ENCODE data around the gene FOXF2. TPM values are rescaled to one million over a fixed set of nuclear protein-coding genes. Genes with fewer than 3 reads are reported as not detected.
A peak's percentile ranks its signal among the peaks of the same experiment; 100 is the strongest.

The FOXF2 gene
- total RNA-seq, 1 donor from 2014 or later, result not detected

DNA sequence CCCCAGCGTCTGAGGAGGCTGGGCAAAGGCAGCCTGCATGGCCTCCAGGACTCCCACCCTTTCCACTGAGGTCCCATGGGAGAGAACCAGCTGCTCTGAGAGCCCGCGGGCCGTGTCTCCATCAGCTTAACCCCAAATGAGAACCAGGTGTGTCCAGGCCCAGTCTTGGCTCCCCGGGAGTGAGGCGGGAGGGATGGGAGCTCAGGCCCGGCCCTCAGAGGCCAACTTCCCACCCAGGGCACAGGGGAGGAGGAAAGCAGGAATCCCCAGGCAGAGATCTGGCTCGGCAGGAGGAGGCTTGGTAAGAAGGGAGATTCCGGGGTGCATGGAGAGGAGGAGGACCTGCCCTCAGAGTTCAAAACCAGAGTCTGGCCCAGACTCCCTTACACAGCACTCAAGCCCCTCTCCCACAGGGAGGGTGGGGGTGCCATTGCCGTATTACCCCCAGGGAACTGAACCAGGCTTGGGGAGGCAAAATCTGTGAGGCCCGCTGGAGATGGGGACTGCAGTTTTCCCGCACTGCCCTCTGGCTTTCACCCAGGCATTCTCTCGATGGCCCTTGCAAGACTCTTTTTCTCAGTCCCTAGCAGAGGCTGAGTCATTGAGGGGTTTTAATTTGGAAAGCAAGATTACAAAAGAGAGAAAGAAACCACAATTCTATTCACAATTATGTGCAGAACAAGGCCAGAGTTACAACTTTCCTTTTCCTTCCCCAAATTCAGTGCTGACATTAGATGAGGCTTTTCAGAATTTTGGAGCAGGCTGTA is 17.1 kb downstream of the FOXF2 start:
- DNase-seq (ENCODE audit: low read depth in 2 of 2), result no peak

DNA sequence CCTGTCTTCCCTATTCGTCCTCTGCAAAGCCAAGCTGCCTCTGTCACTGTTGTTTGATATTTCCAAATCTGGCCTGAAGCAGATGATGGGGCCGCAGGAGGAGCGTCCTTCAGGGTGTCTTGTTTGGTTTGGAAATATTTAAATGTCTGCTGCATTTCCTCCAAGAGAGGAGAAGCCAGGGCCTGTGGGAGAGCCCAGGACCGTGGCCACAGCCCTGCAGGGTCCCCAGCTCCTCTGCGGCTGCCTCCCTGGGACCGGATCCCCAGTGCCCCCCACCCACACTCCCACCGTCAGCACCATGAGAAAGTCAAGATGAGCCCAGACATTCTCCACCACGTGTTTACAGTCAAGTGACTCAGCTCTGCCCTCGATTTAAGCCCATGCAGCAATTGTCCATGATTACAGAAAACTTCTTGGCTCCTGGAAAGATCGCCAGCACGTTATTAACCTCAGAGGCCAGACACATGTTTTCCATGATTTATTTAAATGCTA is 18.2 kb downstream of the FOXF2 start:
- no peak for DNase-seq (ENCODE audit: low read depth in 2 of 2)

DNA sequence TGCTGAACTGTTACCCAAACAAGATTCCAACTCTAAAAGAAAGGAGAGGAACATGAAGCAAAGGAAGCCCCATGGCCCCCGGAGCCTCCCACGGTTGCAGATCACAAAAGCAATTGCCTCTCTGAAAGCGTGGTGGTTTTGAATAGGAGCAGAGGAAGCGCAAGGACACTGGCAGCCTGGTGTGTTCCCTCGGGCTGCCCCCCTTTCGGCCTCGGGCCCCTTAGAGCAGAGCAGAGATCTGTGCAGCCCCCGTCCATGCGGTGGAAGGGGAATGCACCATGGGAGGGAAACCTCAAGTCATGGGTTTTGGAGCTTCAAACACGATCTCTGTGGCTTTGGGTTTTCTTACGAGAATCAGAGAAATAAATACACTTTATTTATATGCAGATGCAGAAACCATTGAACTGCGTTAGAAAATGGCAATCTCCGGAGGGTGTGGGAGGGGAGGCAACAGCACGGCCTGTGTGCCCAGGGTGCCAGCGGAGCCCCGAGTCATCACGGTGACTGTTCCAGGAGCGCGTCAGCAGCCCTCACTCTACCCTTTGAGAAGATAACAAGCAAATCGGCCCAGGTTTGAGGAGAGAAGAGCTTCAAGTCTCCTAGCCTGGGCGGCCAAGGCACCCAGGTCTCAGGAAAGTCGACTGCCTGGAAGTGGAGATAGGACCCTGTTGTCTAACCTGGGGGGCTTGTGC is 20.5 kb downstream of the FOXF2 start:
- no peak for DNase-seq (ENCODE audit: low read depth in 2 of 2)

DNA sequence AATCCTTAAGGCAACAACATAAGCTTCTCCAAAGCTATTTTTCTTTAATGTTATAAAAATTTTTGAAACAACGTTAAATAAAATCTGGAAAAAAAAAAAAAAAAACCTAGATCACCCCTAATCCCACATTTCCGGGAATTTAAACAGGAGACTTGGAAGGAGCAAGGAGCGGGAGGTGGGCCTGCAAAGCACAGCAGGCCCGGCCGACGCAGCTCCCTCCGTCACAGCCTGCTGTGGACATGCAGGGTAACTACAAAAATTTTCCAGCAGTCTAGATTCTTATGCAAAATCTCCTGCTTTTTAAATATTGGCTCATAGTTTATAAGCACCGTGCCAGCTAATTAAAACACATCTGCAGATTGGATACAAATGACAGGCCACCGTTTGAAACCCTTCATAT is 23.5 kb downstream of the FOXF2 start:
- DNase-seq (ENCODE audit: low read depth in 2 of 2), result no peak

DNA sequence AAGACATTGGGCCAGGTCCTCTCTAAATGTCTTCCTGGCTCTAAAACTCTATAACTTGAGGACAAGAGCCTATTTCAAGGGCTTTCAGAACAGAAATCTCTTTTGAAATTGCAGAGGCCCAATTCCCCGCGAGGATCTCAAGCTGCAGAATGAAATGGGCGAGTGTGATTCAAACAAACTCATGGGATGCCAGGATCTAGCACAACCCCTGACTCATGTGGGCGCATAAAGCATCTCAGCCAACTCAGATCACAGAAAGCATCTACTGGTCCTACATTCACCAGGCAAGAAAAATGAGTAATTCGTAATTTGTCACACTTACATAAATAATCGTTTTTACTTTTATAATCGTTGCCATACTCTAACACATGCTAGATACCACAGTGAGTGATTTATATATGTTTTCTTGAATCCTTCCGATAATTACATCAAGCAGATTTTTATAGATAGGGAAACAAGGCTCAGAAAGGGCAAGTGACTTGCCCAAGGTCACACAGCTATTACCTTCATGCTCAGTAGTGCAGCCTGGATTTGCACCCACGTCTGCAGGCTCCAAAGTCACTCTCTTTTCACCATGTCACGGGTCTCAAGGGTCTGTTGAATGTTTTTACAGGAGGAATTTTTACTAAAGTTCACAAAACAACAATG is 26.2 kb downstream of the FOXF2 start:
- no peak for DNase-seq (ENCODE audit: low read depth in 2 of 2)

DNA sequence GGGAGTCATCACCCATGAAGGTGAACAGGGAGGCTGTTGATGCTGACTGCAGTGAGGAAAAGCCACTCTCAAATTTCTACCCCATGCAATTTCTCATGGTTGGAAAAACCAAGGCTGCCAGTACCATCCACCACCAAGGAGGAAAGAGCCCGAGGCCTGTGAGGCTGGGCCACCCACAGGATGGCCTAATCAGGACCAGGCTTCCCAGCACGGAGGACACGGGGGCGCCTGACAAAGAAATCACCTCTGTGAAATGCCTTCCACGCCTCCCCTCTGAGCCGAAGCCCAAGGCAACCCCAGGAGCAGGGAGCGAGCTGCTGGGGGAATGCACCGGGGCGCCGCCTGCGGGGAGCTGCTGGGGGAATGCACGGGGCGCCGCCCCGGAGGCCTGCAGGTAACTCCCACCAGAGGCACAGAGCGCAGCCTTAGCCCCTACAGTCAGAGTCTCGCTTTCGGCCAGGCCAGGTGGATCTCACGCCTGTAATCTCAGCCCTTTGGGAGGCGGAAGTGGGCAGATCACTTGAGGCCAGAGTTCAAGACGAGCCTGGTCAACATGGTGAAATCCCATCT is 26.9 kb downstream of the FOXF2 start:
- no peak for DNase-seq (ENCODE audit: low read depth in 2 of 2)

DNA sequence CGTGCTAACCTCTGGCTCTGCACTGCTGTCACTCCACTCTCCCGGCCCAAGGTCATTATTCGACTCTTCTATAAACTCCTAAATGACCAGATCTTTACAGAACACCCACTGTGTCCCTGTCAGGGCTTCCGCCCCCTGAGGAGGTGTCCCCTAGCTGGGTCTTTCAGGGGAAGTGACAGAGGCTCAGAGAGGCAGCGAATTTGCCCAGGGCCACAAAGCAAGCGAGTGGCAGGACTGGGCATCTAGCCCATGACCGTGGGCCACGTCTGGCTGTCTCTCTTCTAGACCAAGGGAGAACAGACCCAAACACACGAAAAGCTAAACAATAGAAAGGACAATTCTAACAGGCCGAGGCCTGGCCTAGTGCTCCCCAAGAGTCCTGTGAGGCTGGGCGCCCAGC is 27.4 kb downstream of the FOXF2 start:
- DNase-seq (ENCODE audit: low read depth in 2 of 2), result no peak

DNA sequence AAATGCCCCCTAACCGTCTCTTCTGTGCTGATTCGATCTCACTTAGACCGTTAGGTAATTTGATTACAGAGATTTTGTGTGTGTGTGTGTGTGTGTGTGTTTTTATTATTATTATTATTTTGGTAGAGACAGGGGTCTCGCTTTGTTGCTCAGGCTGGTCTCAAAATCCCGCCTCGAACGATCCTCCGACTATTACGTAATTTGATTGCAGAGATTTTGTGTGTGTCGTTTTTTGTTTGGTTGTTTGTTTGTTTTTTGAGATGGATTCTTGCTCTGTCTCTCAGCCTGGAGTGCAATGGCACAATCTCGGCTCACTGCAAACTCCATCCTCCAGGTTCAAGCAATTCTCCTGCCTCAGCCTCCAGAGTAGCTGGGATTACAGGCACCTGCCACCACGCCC is 28.3 kb downstream of the FOXF2 start:
- no peak for DNase-seq (ENCODE audit: low read depth in 2 of 2)

DNA sequence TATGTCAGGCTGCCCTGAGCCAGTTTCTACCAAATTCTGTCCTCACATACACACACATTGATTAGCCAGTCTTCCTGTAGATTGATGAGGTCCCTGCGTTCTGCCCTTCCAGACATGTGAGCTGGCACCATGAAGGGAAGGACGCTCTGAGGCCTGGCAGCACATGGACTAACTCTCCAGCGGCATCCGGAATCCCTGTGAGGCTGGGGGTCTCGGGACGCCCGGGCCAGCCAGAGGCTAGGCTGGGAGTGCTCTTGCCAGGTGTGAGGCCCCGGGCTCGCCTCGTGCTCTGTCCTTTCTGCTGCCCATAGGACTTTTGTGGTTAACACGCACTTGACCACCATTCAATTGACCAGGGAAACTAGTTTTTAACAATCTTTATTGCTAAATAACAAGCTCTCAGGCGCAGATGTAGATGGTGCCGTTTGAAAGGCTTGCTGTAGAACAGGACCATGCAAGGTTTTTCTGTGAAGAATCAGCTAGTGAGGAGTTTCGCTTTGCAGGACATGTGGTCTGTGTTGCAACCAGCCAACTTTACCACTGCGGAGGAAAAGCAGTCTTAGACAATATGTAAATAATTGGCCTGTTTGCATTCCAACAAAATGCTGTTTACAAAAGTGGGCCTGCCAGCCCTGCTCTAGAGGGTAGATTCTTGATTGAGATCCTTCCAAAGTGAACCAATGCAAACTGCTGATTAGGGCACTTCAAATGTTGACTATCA is 29.3 kb downstream of the FOXF2 start:
- no peak for DNase-seq (ENCODE audit: low read depth in 2 of 2)

DNA sequence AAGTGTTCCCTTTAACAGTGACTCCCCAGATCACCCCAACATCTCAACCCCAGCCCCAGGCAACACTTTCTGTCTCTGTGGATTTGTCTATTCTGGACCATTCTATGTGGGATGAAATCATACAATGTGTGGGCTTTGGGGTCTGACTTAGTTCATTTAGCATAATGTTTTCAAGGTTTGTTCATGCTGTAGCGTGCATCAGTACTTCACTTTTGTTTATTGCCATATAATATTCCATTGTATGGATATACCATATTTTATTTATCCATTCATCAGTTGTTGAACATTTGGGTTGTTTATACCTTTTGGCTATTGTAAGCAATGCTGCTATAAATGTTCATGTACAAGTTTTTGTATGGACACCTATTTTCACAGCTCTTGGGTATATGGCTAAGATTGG is 31.0 kb downstream of the FOXF2 start:
- DNase-seq (ENCODE audit: low read depth in 2 of 2), result no peak

DNA sequence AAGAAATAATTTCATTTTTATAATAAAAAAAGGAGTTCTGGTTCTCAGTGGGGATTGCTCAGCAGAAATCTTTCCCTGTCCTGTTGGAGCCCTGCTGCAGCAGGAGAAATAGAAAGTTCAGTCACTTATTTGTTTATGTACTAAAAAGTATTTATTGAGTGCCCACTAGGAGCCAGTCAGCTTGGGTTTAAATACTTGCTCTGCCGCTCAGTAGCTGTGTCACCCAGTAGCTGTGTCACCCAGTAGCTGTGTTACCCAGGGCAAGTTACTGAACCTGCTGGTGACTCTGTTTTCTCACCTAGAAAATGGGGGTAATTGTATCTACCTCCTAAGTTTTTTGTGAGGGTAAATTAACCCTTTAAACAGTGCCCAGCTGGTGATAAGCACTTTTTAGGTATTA is 32.9 kb downstream of the FOXF2 start:
- no peak for DNase-seq (ENCODE audit: low read depth in 2 of 2)

DNA sequence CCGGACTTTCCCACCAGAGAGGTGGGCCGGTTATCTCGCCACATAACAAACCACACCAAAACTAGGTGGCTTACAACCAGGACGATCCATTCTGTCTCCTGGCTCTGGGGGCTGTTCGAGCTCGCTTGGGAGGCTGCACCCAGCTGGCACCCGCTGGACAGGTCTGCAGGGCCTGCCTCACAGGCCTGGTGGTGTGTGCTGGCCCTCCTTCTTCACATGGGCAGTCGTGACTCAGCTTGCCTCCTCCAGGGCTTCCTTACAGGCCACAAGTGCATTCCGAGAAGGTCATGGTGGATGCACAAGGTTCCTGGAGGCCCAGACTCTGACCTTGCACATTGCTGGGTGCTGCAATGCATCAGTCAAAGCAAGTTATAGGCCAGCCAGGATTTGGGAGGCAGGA is 34.2 kb downstream of the FOXF2 start:
- DNase-seq (ENCODE audit: low read depth in 2 of 2), result no peak

DNA sequence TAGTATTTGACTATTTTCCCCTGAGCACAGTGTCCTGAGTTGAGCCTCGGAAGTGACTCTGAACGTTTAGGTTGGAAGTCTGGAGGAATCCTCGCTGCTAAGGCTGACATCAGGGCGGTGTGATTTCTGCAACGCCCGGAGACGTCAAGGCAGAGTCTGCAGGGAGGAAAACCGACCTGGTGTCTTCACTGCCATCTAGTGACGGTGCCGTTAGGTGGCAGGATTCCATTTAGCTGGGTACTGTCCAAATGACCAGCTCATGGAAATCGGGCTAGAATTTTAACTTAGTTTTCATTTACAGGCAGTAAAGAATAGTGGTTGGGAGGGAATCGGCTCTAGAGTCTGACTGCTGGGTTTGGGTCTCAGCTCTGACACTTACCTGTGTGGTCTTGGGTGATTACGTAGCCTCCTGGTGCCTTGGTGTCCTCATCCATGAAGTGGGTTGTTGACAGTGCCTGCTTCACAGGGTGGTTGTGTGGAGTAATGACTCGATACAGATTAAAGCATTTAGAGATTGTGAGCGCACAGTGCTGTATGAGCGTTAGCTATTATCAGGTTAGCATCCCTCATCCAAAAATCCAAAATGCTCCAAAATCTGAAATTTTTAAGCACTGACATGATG is 35.0 kb downstream of the FOXF2 start:
- peak; percentile 57 to 64 for DNase-seq (ENCODE audit: low read depth in 2 of 2)

DNA sequence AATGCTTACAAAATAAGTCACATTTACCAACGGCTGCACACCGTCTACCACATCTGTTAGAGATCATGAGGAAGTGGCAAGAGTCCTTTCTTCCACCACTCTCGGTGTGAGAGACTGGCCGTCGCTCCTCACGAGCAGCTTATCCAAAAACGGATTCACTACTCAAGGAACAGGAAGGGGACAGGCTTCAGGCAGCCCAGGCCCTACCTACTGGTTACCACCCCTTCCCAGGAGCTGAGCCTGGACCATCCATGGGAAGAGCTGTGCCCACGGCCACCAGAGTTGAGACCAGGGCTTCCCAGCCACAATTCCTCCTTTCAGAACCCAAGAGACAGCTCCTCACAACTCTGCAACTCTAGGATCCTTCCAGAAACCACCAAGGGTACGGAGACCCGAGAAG is 37.0 kb downstream of the FOXF2 start:
- no peak for DNase-seq (ENCODE audit: low read depth in 2 of 2)

DNA sequence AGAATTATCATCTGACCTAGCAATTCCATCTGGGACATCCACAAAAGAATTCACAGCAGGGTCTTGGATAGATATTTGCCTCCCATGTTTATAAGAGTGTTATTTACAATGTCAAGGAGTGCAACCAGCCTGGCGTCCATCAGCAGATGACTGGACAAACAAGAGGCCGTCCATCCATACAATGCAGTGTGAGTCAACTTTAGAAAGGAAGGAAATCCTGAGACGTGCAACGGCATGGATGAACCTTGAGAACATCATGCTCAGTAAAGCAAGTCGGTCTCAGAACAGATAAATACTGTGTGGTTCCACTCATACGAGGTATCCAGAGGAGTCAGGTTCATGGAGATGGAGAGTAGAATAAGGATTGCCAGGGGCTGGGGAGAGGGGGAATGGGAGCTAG is 46.4 kb downstream of the FOXF2 start:
- DNase-seq (ENCODE audit: low read depth in 2 of 2), result peak in 1 of 2 donors; percentile 63

DNA sequence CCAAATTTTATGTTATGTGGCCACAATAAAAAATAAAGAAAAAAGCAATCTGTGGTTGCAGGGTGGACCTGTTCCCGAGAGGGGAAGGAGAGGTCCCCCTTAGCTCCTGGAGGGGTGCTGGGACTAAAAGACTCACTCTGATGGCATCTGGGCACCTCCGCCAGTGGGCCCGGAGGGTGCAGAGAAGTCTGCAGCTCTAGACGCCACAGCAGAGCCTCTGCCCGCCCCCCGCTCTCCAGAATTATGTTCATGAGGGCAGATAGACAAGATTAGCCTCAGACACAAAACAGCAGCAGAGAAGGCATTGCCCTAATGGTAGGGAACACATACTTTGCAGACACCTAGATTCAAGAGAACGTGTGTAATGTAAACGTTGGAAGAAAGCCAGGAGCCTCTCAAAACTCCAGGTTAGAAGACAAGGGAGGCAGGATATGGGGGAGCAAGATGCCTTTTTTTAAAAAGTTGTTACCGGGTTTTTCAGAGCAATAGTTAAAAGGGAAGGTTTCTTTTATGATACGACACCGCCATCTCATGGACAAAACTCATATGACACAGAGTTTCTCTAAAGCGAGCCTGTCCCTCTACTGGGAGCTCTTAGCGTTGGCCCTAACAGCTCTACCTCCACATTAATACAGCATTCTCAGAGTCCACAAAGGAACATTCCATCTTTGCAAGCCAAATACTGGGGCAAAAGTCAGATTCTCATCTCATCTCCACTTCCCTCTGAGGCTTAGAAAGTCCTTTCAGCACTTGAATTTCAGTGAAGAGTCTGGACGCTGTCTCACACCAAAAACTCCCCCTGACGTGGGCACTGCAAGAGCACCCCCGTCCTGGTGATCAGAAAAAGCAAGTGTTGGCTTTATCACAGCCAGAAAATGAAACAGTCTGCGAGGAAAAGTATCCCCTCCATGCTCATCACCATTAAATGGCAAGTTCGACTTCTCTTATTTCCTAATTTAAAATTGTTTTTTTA is 47.2 kb downstream of the FOXF2 start:
- DNase-seq (ENCODE audit: low read depth in 2 of 2), result peak; percentile 71 to 74

DNA sequence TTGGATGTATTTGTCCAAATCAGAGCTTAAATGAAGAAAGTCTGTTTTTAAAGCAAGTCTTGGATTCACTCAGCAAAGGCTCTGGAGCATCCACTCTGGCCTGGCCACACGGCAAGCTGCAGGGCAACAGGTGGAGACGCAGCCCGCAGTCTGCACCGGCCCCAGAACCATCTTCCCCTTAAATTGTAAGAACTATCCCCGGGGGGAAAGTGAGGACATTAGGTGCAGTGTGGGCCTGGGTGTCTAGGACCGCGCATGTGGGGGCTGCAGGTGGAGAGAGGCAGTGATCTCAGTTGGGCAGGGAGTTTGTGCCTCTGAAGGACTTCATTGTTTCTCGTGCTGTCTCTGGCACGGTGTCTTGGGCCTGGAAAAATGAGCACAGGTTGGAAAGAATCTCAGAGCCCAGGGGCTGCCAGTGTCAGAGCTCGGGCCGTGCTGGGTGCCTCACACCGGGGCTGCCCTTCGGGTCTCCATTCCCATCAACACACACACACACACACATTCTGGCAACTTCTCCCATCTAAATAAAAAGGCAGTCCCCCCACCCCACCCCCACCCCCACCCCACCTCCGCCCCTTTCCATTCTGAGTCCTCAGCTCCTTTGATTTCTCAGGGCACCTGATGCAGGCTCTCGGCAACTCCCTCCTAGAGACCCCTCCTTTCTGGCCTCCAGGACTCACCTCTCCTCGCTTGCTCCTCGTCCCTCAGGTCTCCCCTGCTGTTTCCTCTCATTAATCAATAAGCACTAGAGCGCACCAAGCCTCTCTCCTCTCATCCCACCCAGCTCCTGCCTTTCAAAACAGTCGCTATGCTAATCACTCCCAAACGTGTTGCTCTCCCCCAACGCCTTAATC is 48.4 kb downstream of the FOXF2 start:
- DNase-seq (ENCODE audit: low read depth in 2 of 2), result no peak

DNA sequence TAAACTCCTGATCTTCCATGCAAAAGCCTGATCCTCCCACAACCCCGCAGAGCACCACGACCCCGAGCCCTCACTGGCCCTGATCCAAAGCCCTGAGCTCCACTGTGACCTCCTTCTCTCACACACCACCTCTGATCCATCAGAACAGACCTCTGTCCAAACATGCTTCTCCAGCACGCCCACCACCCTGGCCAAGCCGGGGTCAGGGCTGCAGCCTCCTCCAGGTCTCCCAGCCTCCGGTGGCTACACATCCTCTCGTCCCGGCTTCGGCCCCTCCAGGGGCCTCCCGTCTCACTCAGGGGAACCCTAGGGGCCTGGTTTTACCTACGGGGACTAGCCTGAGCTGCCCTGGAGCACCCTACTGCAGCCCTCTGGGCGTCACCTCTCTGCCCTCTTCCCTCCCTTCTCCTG is 49.1 kb downstream of the FOXF2 start:
- DNase-seq (ENCODE audit: low read depth in 2 of 2), result no peak

DNA sequence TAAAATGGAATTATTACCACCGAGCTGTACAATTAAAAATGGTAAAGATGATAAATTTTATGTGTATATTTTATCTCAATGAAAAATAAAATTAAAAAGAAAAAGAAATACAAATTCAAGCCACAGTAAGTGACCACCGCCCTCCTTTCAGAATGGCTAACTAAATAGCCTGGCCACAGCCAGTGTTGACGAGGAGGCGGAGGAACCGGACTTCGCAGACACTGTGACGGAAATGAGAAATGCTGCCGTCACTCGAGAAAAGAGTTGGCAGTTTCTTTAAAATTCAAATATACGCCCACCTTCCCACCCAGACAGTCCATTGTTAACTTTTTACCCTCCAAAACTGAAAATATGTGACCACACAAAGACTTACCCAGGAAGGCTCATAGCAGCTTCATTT is 50.0 kb downstream of the FOXF2 start:
- DNase-seq (ENCODE audit: low read depth in 2 of 2), result peak in 1 of 2 donors; percentile 10
